GM12891 (cell line): ENCODE data around the gene MSL3. TPM values are rescaled to one million over a fixed set of nuclear protein-coding genes. Genes with fewer than 3 reads are reported as not detected.

Experiments
- DNase-seq: peaks from one replicate; pipeline ENCODE4 v3.0.0; 2011; ENCODE audit warnings: low spot score; ENCODE audit not compliant: insufficient read length
- FAIRE-seq: peaks from 2 replicates; lab custom pipeline; 2011; peaks lifted over from hg19 to GRCh38; lab: Jason Lieb, UNC
- PAX5 ChIP-seq: IDR thresholded peaks from 2 replicates; pipeline ENCODE4 v1.6.1; 2011; ENCODE audit warnings: low read length, moderate library complexity, mild to moderate bottlenecking; ENCODE audit not compliant: insufficient read depth, severe bottlenecking
- POLR2A ChIP-seq: IDR thresholded peaks from 2 replicates; pipeline ENCODE4 v1.6.1; 2011; ENCODE audit warnings: low read depth, low read length, control low read depth
- POLR2AphosphoS5 ChIP-seq: IDR thresholded peaks from 2 replicates; pipeline ENCODE4 v1.6.1; 2011; ENCODE audit warnings: low read depth, low read length, control low read depth
- POU2F2 ChIP-seq: IDR thresholded peaks from 2 replicates; pipeline ENCODE4 v1.6.1; 2011; ENCODE audit warnings: low read depth, mild to moderate bottlenecking, control low read depth, low read length, moderate library complexity
- SPI1 ChIP-seq: IDR thresholded peaks from 2 replicates; pipeline ENCODE4 v1.6.1; 2011; ENCODE audit warnings: low read depth, low read length, control low read depth
- TAF1 ChIP-seq: IDR thresholded peaks from 2 replicates; pipeline ENCODE4 v1.6.1; 2011; ENCODE audit warnings: low read depth, low read length, control low read depth
- polyA plus RNA-seq: library from polyadenylated mRNA; unstranded; fragments of >200 nt; gene quantifications from one replicate; pipeline ENCODE4 v1.2.1, GENCODE V29; 2012; ENCODE audit warnings: low read depth, missing spikeins, inconsistent platforms; ENCODE audit not compliant: missing spikeins

MSL3 gene, protein sequence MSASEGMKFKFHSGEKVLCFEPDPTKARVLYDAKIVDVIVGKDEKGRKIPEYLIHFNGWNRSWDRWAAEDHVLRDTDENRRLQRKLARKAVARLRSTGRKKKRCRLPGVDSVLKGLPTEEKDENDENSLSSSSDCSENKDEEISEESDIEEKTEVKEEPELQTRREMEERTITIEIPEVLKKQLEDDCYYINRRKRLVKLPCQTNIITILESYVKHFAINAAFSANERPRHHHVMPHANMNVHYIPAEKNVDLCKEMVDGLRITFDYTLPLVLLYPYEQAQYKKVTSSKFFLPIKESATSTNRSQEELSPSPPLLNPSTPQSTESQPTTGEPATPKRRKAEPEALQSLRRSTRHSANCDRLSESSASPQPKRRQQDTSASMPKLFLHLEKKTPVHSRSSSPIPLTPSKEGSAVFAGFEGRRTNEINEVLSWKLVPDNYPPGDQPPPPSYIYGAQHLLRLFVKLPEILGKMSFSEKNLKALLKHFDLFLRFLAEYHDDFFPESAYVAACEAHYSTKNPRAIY
- polyA plus RNA-seq = 31.3 TPM

DNA sequence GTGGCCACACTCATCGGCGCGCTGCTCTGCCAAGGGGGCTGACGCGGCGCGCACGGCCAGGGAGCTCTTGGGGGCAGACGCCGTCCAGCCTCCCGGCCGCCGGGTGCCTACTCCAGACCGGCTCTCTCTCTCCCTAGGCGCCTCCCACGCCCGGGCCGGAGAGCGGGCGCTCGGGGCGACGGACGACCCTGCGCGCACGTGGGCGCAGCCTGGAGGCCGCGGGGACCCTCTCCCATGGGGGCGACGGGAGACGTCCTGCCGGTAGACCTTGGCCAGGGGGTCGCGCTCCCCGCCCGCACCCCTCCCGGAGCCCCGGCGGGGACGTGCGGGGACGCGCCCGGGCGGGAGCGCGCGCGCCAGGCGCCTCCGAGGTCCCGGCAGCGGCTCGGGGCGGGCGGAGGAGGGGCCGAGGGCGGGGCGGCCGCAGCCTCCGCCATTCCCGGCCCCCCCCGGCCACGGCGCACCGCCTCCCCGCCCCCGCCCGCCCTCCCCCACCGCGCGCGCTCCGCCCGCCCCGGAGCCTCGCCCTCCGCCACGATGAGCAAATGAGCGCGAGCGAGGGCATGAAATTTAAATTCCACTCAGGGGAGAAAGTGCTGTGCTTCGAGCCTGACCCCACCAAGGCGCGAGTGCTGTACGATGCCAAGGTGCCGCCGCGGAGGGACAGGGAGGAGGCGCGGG lies at the start of gene MSL3:
Gene MSL3, plus strand, starts transcription at position 519 of the 681 bp plus-strand sequence. Its CDS starts 27 bp downstream, at position 546.
- FAIRE-seq = peak; percentile 69
- TF ChIP-seq POLR2AphosphoS5 (no peak), PAX5 (no peak), POLR2A (no peak), POU2F2 (no peak), TAF1 (no peak), SPI1 (no peak)
- DNase-seq = peak; percentile 39

DNA sequence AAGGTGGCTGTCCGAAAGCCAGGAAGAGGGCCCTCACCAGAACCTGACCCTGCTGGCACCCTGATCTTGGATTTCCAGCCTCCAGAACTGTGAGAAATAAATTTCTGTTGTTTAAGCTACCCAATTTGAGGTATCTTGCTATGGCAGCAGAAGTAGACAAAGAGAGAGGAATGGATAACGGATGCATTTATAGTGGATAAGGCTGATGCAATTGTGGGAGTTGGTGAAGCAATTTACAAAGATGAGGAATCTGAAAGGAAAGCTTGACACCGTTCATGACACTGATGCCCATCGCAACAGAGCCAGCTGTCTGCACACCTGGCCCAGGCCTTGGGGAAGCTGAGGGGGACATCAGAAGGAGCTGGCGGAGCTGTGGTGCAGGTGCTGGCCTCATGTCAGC lies 35.7 kb upstream of the MSL3 start:
- TF ChIP-seq SPI1 (no peak), POU2F2 (no peak), POLR2A (no peak)
- DNase-seq (no peak), FAIRE-seq (no peak)

DNA sequence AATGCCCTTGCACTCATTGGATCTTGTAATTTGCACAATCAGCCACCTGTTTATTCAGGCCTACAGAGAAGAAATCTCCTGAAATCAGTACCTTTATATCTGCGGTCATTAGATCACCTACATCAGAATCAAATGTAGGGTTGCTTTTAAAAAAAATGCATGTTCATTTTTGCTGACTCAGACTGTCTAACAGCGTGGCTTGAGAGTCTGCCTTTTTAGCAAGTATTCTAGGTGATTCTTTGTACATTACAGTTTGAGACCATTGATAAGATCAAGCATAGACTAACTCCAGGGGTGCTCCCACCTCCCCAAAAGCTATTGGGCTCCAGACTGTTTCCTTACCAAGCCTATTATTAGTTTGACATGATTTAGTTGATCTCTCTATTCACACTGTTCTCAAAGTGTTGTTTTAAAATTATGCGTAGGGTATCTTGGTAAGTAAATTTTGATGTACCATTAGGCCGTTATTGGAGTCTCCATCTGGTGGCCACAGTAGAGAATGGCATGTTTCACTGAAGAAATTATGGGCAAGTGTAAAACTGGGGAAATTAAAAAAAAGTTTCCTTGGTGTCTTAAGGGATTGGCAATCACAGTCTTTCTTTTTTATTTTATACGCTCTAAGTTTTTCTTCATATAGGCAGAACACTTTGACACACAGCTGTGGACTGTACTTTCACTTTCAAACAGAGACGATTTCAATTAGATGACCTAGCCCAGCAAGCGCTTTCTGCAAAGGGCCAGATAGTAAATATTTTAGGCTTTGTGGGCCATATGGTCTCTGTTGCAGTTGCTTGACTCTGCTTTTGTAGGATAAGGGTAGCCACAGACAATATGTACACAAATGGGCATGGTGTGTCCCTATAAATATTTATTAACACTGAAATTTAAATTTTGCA lies 33.7 kb upstream of the MSL3 start:
- TF ChIP-seq POLR2AphosphoS5 (no peak), PAX5 (no peak), SPI1 (no peak), POU2F2 (no peak), POLR2A (no peak), TAF1 (no peak)
- FAIRE-seq = peak; percentile 80
- no peak for DNase-seq

DNA sequence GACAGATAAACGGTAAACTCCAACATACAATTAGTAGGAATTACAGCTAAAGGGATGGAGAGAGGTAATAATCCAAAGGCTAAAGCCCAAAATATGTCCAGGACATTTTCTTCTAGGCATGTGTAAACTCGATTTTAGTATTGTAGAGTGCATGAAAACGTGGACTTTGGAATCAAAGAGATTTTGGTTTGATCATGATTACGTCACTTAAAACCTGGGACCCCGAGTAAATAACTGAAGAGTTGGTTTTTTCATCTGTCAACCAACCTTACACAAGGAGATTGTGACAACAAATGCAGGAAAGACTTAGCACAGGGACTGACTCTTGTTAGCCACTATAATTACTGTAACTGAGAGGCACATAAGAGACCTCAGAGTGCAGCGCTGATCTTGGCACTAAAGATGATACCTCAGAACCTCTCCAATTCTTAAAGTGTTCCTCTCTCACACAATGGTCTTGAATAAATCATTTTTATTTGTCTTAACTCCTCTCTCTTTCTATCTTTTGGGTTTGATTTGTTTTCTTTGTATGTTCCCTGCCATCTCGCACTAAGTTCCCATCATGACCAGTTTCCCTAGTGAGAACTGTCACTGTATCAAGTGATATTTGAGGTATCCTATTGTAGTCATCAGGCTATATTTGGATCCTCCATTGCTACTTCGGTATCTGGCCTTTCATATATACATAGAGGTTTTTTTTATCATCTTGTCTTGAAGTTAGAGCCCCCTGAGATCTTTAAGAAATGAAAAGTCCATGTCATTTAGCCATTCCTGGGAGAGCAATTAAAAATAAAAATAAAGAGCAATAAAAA lies 32.2 kb upstream of the MSL3 start:
- FAIRE-seq (peak; percentile 16), DNase-seq (no peak)
- no peak for TF ChIP-seq SPI1
- TF ChIP-seq PAX5 = no peak
- TF ChIP-seq POU2F2 = no peak
- TF ChIP-seq POLR2A = no peak
- TF ChIP-seq TAF1 = no peak

DNA sequence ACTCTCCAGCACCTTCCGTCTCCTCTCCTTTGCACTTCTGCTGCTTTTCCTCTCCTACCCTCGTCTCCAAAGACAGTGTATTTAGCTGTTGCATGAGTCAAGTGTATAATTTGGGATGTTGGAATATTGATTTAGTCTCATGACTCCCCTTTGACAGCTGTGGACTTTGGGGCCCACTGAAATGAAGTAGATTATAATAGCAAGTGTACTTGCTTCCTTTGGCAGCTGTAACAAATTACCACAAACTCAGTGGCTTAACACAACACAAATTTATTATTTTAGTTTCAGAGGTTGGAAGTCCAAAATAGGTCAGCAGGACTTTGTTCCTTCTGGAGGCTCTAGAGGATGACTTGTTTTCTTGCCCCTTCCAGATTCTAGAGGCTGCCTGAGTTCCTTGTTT lies 29.5 kb upstream of the MSL3 start:
- no peak for TF ChIP-seq PAX5
- DNase-seq = no peak
- FAIRE-seq = no peak

DNA sequence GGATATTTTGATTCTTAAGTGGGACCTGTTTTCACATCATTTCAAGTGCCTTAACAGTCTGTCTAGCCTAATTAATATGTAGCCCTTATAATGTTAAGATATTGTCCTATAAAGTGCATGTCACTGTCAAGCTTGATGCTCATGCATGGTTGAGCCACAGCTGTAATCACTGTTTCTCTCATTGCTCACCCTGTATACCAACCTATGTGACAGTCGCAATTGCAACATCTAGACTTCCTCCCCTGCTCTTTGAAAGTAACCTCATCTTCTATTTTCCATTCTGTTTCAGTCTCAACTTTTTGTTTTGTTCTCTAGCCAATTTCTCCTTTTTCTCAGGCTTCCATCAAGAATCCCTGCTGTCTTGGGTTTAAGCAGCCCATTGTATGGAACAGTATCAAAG lies 24.4 kb upstream of the MSL3 start:
- TF ChIP-seq PAX5 = no peak
- TF ChIP-seq POLR2A = no peak
- no peak for TF ChIP-seq TAF1
- TF ChIP-seq SPI1 = peak; percentile 51; the same call in 1 of the 2 replicates
- FAIRE-seq (no peak), DNase-seq (no peak)

DNA sequence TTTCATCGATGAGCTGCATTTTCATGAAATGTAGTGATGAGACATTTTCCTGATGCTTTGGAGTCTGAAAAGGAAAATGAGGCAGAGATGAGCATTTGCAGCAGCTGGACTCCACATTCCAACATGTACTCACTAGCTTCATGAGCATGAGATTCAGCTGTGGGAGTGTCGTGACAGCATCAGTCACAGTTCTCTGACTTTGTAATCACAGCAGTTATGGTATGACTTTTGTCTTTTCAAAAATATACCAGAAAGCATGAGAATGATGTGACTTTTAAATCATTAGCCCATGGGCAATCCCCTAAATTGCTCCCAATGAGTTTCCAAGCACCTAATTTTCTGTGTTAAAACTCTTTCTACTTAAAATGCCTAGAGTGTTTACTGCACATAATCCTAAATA lies 18.3 kb upstream of the MSL3 start:
- TF ChIP-seq POLR2AphosphoS5 (no peak), TAF1 (no peak), POLR2A (0 out of 2 replicates have a peak, but pooled peaks have one; percentile 41), PAX5 (peak; percentile 87), POU2F2 (no peak), SPI1 (no peak)
- FAIRE-seq (peak; percentile 94), DNase-seq (no peak)

DNA sequence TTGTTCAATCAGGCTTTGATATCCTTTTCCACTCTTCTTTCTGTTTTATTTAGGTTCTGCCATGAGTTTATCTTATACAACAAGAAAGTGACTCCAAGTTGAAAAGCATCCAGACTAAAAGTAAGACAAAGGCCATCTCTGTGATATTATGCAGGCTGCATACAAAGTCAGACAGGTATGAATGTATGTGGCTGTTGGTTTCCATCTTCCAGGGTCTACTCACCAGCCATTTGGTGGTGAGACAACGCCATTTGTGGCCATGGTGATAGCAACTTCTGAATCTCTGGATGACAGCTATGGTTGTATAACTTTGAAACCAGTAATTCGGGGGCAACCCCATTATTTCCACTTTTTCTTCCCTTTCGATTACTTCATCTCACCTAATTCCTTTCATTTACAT lies 17.2 kb upstream of the MSL3 start:
- DNase-seq (no peak), FAIRE-seq (peak; percentile 91)
- TF ChIP-seq SPI1 = no peak
- no peak for TF ChIP-seq PAX5
- no peak for TF ChIP-seq POU2F2

DNA sequence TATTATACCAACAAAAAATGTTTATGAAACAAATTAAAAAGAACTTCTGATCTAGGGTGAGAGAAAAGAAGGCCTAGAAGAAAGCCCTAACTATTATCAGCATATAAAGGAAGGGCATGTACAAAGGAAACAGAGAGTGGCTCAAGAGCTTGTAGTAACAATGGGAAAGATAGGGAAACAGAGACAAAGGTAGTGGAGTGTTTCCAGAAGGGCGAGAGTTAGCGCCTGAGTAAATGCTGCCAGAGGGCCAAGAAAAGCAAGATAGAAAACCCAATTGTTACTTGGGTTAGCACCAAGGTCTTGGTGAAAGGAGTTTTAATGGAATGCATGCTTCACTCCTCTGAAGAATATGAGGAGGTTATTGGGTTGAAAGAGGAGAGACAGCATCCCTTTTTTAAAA lies 16.5 kb upstream of the MSL3 start:
- no peak for DNase-seq
- peak; percentile 60 for FAIRE-seq
- TF ChIP-seq PAX5 (no peak), POLR2A (no peak), POU2F2 (no peak), POLR2AphosphoS5 (no peak), SPI1 (no peak), TAF1 (no peak)
